ENCODE results near the gene MPND. TPM values are rescaled to one million over a fixed set of nuclear protein-coding genes. Genes with fewer than 3 reads are reported as not detected.
A peak's percentile ranks its signal among the peaks of the same experiment; 100 is the strongest.

MPND gene
- total RNA-seq, 2 donors from 2014 or later, result 6.2 to 7.3 TPM

DNA sequence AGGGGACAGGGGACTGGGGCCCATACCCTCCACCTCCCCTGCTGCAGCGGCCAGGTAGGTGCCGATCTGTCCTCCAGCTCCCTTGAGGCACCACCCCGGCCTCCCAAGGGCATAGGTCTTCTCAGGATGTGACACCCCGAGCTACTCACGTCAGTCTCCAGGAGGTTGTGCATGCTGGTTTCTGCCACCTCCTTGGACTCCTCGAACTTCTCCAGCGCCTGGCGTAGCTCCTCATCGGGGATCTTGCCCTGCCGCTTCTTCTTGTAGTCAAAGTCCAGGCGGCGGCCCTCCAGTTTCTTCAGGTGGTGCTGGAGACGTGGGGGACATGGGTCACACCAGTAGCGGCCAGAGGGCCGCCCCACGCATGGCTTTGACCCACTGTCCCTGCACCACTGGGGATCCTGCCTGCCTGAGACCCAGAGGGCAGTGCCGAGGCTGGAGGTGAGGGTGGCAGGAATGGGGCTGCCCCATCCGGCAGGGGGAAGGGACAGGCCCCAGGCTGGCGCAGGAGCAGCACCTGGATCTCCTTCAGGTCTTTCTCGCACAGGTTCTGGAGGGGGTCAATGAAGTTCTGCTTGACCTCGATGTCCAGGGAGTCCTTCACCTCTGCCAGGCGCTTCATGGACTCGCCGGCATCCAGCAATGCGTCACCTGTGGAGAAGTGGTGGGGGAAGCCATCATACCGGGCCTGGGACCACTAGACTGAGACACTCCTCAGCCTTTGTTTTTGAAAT is 20.4 kb downstream of the MPND start:
- no peak overlapping the region for H3K4me3 ChIP-seq
- no peak for DNase-seq (ENCODE audit: low spot score)
- peaks cover 76% of the 10 kb centered on the region for H3K36me3 ChIP-seq

DNA sequence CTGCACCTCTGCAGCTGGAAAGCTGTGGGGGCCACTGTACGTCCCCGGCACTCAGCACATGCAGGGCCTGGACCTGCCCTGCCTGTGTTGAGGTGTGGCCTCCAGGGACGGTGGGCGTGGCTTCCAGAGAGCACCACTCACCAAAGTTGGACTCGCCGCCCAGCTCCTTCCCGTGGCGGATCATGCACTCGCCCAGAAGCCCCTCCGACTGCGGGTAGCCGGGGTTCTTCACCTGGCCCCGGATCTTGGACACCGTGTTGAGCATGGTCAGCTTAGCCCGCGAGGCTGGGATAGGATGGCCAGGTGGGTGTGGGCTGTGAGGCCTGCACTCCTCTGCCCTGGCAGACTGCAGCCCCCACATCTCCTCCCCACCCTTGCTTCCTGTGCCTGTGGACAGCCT is 22.0 kb downstream of the MPND start:
- TF ChIP-seq, protein P1, sequence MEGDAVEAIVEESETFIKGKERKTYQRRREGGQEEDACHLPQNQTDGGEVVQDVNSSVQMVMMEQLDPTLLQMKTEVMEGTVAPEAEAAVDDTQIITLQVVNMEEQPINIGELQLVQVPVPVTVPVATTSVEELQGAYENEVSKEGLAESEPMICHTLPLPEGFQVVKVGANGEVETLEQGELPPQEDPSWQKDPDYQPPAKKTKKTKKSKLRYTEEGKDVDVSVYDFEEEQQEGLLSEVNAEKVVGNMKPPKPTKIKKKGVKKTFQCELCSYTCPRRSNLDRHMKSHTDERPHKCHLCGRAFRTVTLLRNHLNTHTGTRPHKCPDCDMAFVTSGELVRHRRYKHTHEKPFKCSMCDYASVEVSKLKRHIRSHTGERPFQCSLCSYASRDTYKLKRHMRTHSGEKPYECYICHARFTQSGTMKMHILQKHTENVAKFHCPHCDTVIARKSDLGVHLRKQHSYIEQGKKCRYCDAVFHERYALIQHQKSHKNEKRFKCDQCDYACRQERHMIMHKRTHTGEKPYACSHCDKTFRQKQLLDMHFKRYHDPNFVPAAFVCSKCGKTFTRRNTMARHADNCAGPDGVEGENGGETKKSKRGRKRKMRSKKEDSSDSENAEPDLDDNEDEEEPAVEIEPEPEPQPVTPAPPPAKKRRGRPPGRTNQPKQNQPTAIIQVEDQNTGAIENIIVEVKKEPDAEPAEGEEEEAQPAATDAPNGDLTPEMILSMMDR (IDR thresholded peaks at IDR 0.05), result no peak
- DNase-seq (ENCODE audit: low spot score), result no peak
- H3K9me3 ChIP-seq, result no peaks in the 10 kb centered on the region
- H3K27ac ChIP-seq, result no peak overlapping the region
- no peak overlapping the region for H3K4me3 ChIP-seq
- peaks cover 60% of the 10 kb centered on the region for H3K36me3 ChIP-seq
- H3K27me3 ChIP-seq, result no peaks in the 10 kb centered on the region
- H3K4me1 ChIP-seq, result peaks cover 0 to 38% of the 10 kb centered on the region in 2 donors

More for the DNA sequence above, 20.4 kb downstream of the MPND start:
- Histone ChIP-seq H3K27ac (no peak overlapping the region), H3K27me3 (no peaks in the 10 kb centered on the region), H3K9me3 (no peaks in the 10 kb centered on the region), H3K4me1 (peaks cover 0 to 22% of the 10 kb centered on the region in 2 donors)
- TF ChIP-seq, protein P1 (IDR thresholded peaks at IDR 0.05), result no peak

DNA sequence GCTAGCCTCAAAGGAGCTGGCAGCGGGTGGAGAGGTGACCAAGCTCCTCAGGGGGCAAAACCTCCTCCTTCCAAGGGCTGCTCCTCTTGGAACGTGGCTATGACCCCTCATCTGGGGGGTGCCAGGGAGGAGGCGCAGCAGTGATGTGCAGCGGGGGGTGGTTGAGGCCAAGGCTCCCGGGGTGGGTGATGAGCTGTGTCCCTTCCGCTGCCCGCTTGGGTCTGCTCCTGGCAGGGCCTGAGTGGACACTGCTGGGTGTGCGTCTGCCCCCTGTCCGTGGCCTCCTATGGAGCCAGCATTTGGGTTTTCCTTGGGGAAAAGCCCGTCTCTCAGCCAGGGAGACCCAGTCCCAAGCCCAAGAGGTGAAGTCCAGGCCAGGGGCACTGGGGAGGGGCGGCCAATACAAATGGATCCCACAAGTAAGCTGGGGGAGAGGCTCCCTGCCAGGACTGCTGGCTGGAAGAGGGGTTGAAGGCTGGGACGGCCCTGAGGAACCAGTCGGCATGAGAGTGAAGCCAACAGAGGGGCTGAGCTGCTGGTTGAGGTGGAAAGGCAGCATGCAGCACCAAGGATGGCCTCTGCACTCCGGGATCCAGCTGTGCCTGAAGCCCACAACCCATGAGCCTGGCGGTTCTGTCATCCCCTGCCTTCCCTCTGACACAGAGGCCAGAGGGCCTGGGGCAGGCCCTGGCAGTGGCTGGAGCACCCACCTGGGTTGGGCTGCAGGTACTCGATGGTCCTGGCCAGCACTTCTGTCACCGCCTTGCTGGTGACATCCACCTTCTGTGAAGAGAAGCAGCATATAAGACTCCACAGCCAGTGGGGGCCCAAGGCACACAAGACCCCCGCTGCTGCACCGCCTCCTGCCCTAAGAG is 22.7 kb downstream of the MPND start:
- peaks cover 0 to 45% of the 10 kb centered on the region in 2 donors for H3K4me1 ChIP-seq
- TF ChIP-seq, protein P1 (IDR thresholded peaks at IDR 0.05), result no peak
- no peak for DNase-seq (ENCODE audit: low spot score)
- H3K36me3 ChIP-seq, result peaks cover 53% of the 10 kb centered on the region
- no peaks in the 10 kb centered on the region for H3K9me3 ChIP-seq
- H3K27ac ChIP-seq, result no peak overlapping the region
- no peak overlapping the region for H3K4me3 ChIP-seq
- H3K27me3 ChIP-seq, result no peaks in the 10 kb centered on the region

DNA sequence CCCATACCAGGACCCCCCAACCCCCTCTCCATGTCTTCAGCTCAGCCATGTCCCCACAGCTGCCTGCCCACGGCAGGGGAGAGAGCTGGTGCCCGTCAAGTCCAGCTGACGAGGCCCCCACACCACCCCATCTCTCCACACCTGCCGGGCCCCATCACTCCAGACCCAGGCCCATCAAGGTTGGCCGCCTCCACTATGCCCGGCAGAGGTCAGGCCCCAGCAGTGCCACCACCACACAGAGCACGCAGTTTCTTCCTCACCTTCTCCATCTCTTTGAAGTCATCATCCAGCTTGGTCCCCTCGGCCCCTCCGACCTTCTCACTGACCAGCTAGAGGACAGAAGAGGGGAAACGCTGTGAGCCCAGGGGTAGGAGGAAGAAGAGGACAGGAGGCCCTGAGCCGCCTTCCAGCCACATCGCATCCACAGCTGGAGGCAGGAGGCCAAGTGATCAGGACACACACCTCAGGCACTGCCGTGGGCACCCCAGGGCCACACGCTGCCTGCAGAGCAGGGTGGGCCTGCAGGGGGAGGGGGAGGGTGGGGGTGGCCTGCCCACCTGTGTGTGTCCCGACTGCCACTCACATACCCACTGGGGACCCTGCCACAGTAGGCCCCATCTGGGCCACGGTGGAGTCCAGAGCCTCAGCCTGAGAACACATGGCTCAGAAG is 23.4 kb downstream of the MPND start:
- TF ChIP-seq, protein P1 (IDR thresholded peaks at IDR 0.05), result no peak
- Histone ChIP-seq H3K4me3 (no peak overlapping the region), H3K4me1 (peaks cover 0 to 52% of the 10 kb centered on the region in 2 donors), H3K27me3 (no peaks in the 10 kb centered on the region), H3K27ac (no peak overlapping the region), H3K9me3 (no peaks in the 10 kb centered on the region), H3K36me3 (peaks cover 46% of the 10 kb centered on the region)
- DNase-seq (ENCODE audit: low spot score), result no peak

DNA sequence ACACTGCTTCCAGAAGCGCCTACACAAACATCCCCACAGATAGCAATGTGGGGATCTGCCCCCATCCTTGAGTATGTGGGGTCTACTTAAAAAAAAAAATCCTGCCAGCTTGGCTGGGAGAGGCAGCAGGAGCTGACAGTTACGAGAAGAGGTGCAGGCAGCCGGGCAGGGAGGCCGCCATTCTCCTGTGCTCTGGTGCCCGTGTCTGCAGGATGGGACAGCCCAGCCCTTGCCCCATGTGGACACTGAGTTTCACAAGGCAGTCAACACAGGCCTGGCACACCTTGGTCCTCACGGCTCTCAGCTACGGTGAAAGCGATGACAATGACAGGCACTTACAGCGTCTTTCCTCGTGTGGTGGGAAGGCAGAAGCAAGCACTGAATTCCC is 24.0 kb downstream of the MPND start:
- Histone ChIP-seq H3K27ac (peak overlapping the region in 1 of 2 donors; percentile 68), H3K4me1 (peaks cover 0 to 58% of the 10 kb centered on the region in 2 donors), H3K27me3 (no peaks in the 10 kb centered on the region), H3K4me3 (no peak overlapping the region), H3K9me3 (no peaks in the 10 kb centered on the region), H3K36me3 (peaks cover 40% of the 10 kb centered on the region)
- DNase-seq (ENCODE audit: low spot score), result no peak
- TF ChIP-seq, protein P1 (IDR thresholded peaks at IDR 0.05), result no peak

All from right atrium auricular region (tissue), 2 donors.